ENCODE measurements around the gene TRAPPC12. TPM values are rescaled to one million over a fixed set of nuclear protein-coding genes. Genes with fewer than 3 reads are reported as not detected.
A peak's percentile ranks its signal among the peaks of the same experiment; 100 is the strongest.
"Not testable (repeated sequence)": the region's sequence is repeated elsewhere in the genome, so short reads cannot be mapped to it uniquely, and the experiment has no call there.

Gene TRAPPC12
- total RNA-seq, 6 experiments from 2014 or later = 69.1 to 83.3 (median 74.8) TPM

DNA sequence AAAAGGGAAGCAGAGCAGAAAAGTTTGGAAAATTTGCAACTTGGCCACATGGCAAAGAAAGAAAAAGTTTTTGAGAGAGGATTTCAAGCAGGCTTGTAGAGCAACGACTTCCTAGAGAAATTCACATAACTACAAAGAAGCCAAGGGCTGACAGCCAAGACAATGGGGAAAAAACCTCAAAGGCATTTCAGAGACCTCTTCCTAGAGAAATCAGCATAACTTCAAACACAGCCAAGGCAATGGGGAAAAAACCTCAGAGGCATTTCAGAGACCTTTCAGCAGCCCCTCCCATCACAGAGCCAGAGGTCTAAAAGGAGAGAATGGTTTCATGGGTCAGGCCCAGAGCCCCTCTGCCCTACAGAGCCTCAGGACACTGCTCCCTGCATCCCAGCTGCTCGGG, 132.6 kb downstream of the TRAPPC12 start:
- H3K27ac Mint-ChIP-seq = no peak overlapping the region
- H3K27me3 Mint-ChIP-seq (ENCODE audit: insufficient read depth) = no peaks in the 10 kb centered on the region
- no peak overlapping the region for H3K4me3 Mint-ChIP-seq
- peaks cover 74% of the 10 kb centered on the region for H3K36me3 Mint-ChIP-seq (ENCODE audit: low read depth)
- peaks cover 8% of the 10 kb centered on the region; the same call in 1 of the 2 replicates for H3K9me3 Mint-ChIP-seq
- TF ChIP-seq, protein P1, sequence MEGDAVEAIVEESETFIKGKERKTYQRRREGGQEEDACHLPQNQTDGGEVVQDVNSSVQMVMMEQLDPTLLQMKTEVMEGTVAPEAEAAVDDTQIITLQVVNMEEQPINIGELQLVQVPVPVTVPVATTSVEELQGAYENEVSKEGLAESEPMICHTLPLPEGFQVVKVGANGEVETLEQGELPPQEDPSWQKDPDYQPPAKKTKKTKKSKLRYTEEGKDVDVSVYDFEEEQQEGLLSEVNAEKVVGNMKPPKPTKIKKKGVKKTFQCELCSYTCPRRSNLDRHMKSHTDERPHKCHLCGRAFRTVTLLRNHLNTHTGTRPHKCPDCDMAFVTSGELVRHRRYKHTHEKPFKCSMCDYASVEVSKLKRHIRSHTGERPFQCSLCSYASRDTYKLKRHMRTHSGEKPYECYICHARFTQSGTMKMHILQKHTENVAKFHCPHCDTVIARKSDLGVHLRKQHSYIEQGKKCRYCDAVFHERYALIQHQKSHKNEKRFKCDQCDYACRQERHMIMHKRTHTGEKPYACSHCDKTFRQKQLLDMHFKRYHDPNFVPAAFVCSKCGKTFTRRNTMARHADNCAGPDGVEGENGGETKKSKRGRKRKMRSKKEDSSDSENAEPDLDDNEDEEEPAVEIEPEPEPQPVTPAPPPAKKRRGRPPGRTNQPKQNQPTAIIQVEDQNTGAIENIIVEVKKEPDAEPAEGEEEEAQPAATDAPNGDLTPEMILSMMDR (IDR thresholded peaks at IDR 0.05) = no peak
- H3K4me1 Mint-ChIP-seq (ENCODE audit: low read depth) = no peaks in the 10 kb centered on the region
- DNase-seq = no peak

DNA sequence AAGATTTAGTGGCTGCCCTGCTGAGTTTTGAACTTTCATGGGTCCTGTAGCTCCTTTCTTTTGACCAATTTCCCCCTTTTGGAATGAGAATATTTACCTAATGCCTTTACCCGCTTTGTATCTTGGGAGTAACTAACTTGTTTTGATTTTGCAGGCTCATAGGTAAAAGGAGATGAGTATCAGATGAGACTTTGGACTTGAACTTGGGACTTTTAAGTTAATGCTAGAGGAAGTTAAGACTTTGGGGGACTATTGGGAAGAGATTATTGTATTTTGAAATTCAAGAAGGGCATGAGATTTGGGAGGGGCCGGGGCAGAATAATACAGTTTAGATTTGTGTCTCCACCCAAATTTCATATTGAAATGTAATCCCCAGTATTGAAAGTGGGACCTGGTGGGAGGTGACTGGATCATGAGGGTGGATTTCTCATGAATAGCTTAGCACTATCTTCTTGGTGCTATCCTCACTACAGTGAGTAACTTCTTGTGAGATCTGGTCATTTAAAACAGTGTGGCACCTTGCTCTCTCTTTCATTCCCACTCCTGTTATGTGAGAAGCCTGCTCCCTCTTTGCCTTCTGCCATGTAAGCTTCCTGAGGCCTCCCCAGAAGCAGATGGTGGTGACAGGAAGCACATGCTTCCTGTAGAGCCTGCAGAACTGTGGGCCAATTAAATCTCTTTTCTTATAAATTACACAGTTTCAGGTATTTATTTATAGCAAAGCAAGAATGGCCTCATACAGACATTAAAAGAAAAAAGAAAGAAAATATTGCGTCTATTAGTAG, 133.7 kb downstream of the TRAPPC12 start:
- peaks cover 11% of the 10 kb centered on the region for H3K4me1 Mint-ChIP-seq (ENCODE audit: low read depth)
- H3K36me3 Mint-ChIP-seq (ENCODE audit: low read depth) = peaks cover 70% of the 10 kb centered on the region
- no peak for DNase-seq
- peaks cover 8% of the 10 kb centered on the region; the same call in 1 of the 2 replicates for H3K9me3 Mint-ChIP-seq
- H3K27ac Mint-ChIP-seq = no peak overlapping the region
- TF ChIP-seq, protein P1 (IDR thresholded peaks at IDR 0.05) = no peak
- no peaks in the 10 kb centered on the region for H3K27me3 Mint-ChIP-seq (ENCODE audit: insufficient read depth)
- no peak overlapping the region for H3K4me3 Mint-ChIP-seq

- H3K36me3 Mint-ChIP-seq (ENCODE audit: low read depth) = peaks cover 61% of the 10 kb centered on the region
- not testable (repeated sequence) for H3K27ac Mint-ChIP-seq; DNase-seq; H3K27me3 Mint-ChIP-seq (ENCODE audit: insufficient read depth); H3K4me3 Mint-ChIP-seq; H3K9me3 Mint-ChIP-seq
- peaks cover 19% of the 10 kb centered on the region for H3K4me1 Mint-ChIP-seq (ENCODE audit: low read depth)
Observed at GRCh38 chr2:3515438-3515837, 135.9 kb downstream of the TRAPPC12 start.

DNA sequence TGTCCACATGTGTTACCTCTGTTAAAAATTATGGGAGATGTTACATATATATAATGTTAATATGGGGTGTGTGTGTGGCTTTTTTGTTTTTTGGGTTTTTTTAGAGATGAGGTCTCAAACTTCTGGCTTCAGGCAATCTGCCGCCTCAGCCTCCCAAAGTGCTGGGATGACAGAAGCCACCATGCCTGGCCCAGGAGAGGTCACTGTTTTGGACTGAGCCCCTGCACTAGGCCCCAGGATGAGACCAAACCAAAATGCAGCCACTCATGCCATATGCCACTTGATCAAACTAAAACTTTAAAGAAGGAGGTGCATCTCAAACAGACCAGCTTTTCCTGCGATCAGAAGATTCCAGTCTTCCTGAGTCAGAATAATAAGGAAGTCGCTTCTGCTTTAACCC, 137.3 kb downstream of the TRAPPC12 start:
- Mint-ChIP-seq H3K4me3 (no peak overlapping the region), H3K9me3 (peaks cover 8% of the 10 kb centered on the region; the same call in 1 of the 2 replicates), H3K4me1 (ENCODE audit: low read depth) (peaks cover 33% of the 10 kb centered on the region), H3K27ac (no peak overlapping the region), H3K27me3 (ENCODE audit: insufficient read depth) (peaks cover under 1% of the 10 kb centered on the region), H3K36me3 (ENCODE audit: low read depth) (peaks cover 47% of the 10 kb centered on the region)
- DNase-seq = no peak
- TF ChIP-seq, protein P1 (IDR thresholded peaks at IDR 0.05) = no peak

DNA sequence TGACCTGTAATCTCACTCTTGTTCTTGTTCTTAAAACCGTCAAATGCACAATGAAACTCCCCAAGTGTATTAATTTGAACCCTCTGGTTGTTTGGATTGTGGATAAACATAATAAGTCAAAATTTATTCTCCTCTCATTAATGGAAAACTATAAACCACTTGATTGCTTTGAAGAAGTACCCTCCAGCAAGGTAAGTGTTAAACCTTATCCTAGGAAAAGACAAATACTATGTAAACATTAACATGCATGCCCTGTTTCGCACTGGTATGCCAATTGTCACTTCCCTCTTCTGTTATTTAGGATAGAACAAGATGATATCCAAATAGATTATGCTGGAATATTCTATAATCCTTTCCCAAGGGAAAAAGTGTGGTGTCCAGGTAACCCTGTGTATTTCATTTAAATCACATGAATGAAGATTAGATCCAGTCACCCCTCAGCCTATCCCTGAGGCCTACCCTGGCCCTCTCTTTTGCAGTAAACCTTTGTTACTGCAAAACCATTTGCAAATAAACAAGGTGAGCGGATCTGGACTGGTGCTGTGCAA, 138.5 kb downstream of the TRAPPC12 start:
- DNase-seq = no peak
- Mint-ChIP-seq H3K36me3 (ENCODE audit: low read depth) (peaks cover 40% of the 10 kb centered on the region), H3K27me3 (ENCODE audit: insufficient read depth) (peaks cover 1% of the 10 kb centered on the region), H3K4me1 (ENCODE audit: low read depth) (peaks cover 36% of the 10 kb centered on the region), H3K27ac (peak overlapping the region; percentile 77), H3K9me3 (peaks cover 8% of the 10 kb centered on the region; the same call in 1 of the 2 replicates), H3K4me3 (peak overlapping the region; percentile 88)
- TF ChIP-seq, protein P1 (IDR thresholded peaks at IDR 0.05) = no peak

Data from HFFc6 (cell line).